ENCODE data around the gene LRRTM4. TPM values are rescaled to one million over a fixed set of nuclear protein-coding genes. Genes with fewer than 3 reads are reported as not detected.

Gene LRRTM4
- total and polyA plus RNA-seq, 2 donors (not counting 1 experiment from before 2014, with no cell fraction given): 0.05 TPM; not detected in 1

DNA sequence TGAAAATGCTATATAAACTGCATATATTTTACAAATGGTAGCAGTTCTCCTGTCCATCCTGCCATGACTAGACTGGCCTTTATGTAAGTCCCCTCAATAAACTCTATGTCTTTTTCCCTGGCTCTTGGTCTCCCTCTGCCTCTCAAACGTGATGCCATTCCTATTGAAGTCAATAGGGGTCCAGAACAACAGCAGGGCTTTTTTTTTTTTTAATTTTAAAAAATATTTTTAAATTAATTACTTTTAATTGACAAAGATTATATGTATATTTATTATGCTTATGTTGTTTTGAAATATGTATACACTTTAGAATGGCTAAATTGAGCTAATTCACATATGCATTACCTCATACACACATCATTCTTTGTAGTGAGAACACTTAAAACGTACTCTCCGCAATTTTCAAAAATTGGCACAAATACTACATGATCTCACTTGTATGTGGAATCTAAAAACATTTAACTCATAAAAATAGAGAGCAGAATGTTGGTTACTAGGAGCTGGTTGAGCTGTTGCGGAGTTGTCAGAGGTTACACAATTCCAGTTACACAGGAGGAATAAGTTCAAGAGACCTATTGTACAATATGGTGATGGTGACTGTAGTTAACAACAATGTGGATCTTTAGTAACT, 123.1 kb downstream of the LRRTM4 start:
- Histone ChIP-seq H3K9me3 (ENCODE audit: control insufficient read depth, insufficient read depth, low read depth, low read length) (no peaks in the 10 kb centered on the region), H3K4me1 (ENCODE audit: control insufficient read depth, extremely low read depth, insufficient read depth, low read length) (no peaks in the 10 kb centered on the region), H3K4me2 (ENCODE audit: extremely low read depth, insufficient read depth, low read length) (no peak overlapping the region), H2AFZ (ENCODE audit: low read length) (no peak overlapping the region), H4K20me1 (ENCODE audit: control insufficient read depth, extremely low read depth, insufficient read depth, low read length) (no peaks in the 10 kb centered on the region), H3K9ac (ENCODE audit: insufficient read depth, low read length) (no peak overlapping the region), H3K27ac (ENCODE audit: insufficient read depth, low read length) (no peak overlapping the region), H3K79me2 (ENCODE audit: control insufficient read depth, insufficient read depth, low read length) (no peaks in the 10 kb centered on the region), H3K27me3 (ENCODE audit: control insufficient read depth, insufficient read depth, low read length) (no peaks in the 10 kb centered on the region), H3K4me3 (replicated peaks in 1 of 4; ENCODE audit: control extremely low read depth in 1 of 4, insufficient read depth in 1 of 4, low read depth in 3 of 4, low read length in 4 of 4) (no peak overlapping the region), H3K36me3 (ENCODE audit: control insufficient read depth, insufficient read depth, low read length) (no peaks in the 10 kb centered on the region)
- no peak for DNase-seq (ENCODE audit: low read depth in 2 of 2)
- TF ChIP-seq, protein P1, sequence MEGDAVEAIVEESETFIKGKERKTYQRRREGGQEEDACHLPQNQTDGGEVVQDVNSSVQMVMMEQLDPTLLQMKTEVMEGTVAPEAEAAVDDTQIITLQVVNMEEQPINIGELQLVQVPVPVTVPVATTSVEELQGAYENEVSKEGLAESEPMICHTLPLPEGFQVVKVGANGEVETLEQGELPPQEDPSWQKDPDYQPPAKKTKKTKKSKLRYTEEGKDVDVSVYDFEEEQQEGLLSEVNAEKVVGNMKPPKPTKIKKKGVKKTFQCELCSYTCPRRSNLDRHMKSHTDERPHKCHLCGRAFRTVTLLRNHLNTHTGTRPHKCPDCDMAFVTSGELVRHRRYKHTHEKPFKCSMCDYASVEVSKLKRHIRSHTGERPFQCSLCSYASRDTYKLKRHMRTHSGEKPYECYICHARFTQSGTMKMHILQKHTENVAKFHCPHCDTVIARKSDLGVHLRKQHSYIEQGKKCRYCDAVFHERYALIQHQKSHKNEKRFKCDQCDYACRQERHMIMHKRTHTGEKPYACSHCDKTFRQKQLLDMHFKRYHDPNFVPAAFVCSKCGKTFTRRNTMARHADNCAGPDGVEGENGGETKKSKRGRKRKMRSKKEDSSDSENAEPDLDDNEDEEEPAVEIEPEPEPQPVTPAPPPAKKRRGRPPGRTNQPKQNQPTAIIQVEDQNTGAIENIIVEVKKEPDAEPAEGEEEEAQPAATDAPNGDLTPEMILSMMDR (conservative IDR thresholded peaks at IDR 0.05 in 1 of 2, IDR thresholded peaks at IDR 0.05 in 1 of 2; ENCODE audit: low read depth in 1 of 2, low read length in 2 of 2): no peak

DNA sequence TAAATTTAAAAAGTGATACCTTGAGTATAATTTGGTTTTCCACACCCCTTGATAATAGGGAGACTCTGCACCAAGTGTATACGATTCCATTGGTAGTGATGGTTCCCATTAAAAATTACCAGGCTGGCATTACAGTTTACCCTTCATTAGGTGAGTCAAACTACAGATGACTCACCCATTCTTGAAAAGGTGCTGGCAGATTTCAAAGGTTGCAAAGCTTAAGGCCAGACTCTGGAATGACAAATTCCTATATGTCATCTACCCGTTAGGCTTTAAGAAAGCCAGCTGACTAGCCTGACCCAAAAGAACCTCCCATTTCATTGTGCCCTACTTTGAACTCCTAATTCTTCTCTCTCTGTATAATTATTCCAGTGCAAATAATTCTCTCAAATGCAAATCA, 124.4 kb downstream of the LRRTM4 start:
- DNase-seq (ENCODE audit: low read depth in 2 of 2): no peak

DNA sequence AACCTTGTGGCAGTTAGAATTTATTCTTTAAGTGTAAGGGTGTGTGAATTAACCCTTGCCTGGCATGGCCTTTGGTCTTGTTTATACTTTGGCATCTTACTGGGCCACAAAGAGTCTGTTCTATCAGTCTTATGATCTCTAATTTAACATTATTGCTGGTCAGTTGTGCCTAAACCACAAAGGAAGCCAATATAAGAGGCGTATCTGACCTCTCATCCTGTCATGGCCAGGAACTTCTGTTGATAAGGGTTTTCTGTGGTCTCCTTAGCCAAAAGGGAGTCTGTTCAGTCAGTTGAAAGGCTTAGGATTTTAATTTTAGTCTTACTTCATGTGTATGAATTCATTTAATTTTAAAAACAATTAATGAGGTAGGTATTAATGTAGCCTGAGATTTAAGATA, 127.2 kb downstream of the LRRTM4 start:
- Histone ChIP-seq H3K4me2 (ENCODE audit: extremely low read depth, insufficient read depth, low read length) (no peak overlapping the region), H3K9me3 (ENCODE audit: control insufficient read depth, insufficient read depth, low read depth, low read length) (no peaks in the 10 kb centered on the region), H3K27ac (ENCODE audit: insufficient read depth, low read length) (no peak overlapping the region), H3K27me3 (ENCODE audit: control insufficient read depth, insufficient read depth, low read length) (no peaks in the 10 kb centered on the region), H3K36me3 (ENCODE audit: control insufficient read depth, insufficient read depth, low read length) (no peaks in the 10 kb centered on the region), H3K79me2 (ENCODE audit: control insufficient read depth, insufficient read depth, low read length) (no peaks in the 10 kb centered on the region), H3K9ac (ENCODE audit: insufficient read depth, low read length) (no peak overlapping the region), H3K4me1 (ENCODE audit: control insufficient read depth, extremely low read depth, insufficient read depth, low read length) (no peaks in the 10 kb centered on the region), H3K4me3 (replicated peaks in 1 of 4; ENCODE audit: control extremely low read depth in 1 of 4, insufficient read depth in 1 of 4, low read depth in 3 of 4, low read length in 4 of 4) (no peak overlapping the region), H4K20me1 (ENCODE audit: control insufficient read depth, extremely low read depth, insufficient read depth, low read length) (no peaks in the 10 kb centered on the region), H2AFZ (ENCODE audit: low read length) (no peak overlapping the region)
- no peak for DNase-seq (ENCODE audit: low read depth in 2 of 2)
- TF ChIP-seq EZH2 (IDR thresholded peaks at IDR 0.05; ENCODE audit: low read length, missing control alignments): no peak
- TF ChIP-seq, protein P1 (conservative IDR thresholded peaks at IDR 0.05 in 1 of 2, IDR thresholded peaks at IDR 0.05 in 1 of 2; ENCODE audit: low read depth in 1 of 2, low read length in 2 of 2): no peak

More for the DNA sequence above, 124.4 kb downstream of the LRRTM4 start:
- Histone ChIP-seq H4K20me1 (ENCODE audit: control insufficient read depth, extremely low read depth, insufficient read depth, low read length) (no peaks in the 10 kb centered on the region), H3K9me3 (ENCODE audit: control insufficient read depth, insufficient read depth, low read depth, low read length) (no peaks in the 10 kb centered on the region), H2AFZ (ENCODE audit: low read length) (no peak overlapping the region), H3K9ac (ENCODE audit: insufficient read depth, low read length) (no peak overlapping the region), H3K4me2 (ENCODE audit: extremely low read depth, insufficient read depth, low read length) (no peak overlapping the region), H3K27ac (ENCODE audit: insufficient read depth, low read length) (no peak overlapping the region), H3K4me1 (ENCODE audit: control insufficient read depth, extremely low read depth, insufficient read depth, low read length) (no peaks in the 10 kb centered on the region), H3K4me3 (replicated peaks in 1 of 4; ENCODE audit: control extremely low read depth in 1 of 4, insufficient read depth in 1 of 4, low read depth in 3 of 4, low read length in 4 of 4) (no peak overlapping the region), H3K27me3 (ENCODE audit: control insufficient read depth, insufficient read depth, low read length) (no peaks in the 10 kb centered on the region), H3K36me3 (ENCODE audit: control insufficient read depth, insufficient read depth, low read length) (no peaks in the 10 kb centered on the region), H3K79me2 (ENCODE audit: control insufficient read depth, insufficient read depth, low read length) (no peaks in the 10 kb centered on the region)
- no peak for TF ChIP-seq EZH2 (IDR thresholded peaks at IDR 0.05; ENCODE audit: low read length, missing control alignments)
- TF ChIP-seq, protein P1 (conservative IDR thresholded peaks at IDR 0.05 in 1 of 2, IDR thresholded peaks at IDR 0.05 in 1 of 2; ENCODE audit: low read depth in 1 of 2, low read length in 2 of 2): no peak
